HL-60 (cell line): ENCODE measurements around the gene PIK3R5.

Source experiments
- DNase-seq, 2 experiments: peaks; one replicate each; pipeline ENCODE4 v3.0.0-alpha.2; 2010 to 2020; ENCODE audit warnings: low read depth in 1 of 2, low spot score in 1 of 2
- H3K27ac ChIP-seq: fragments of 250-450 bp; sonication (Bioruptor Pico); replicated peaks from 2 replicates; pipeline ENCODE4 v1.5.1; 2020; ENCODE audit warnings: mild to moderate bottlenecking, moderate library complexity
- H3K27me3 ChIP-seq: fragments of 250-450 bp; sonication (Bioruptor Pico); 2 replicates; pipeline ENCODE4 v1.5.1; 2021; ENCODE audit warnings: mild to moderate bottlenecking, moderate library complexity; ENCODE audit not compliant: insufficient read depth, poor library complexity, severe bottlenecking
- H3K4me3 ChIP-seq: replicated peaks from 2 replicates; pipeline ENCODE4 v1.5.1; 2011; ENCODE audit warnings: mild to moderate bottlenecking, control low read depth, low read length; ENCODE audit not compliant: insufficient read depth
- GABPA ChIP-seq: IDR thresholded peaks from 2 replicates; pipeline ENCODE4 v1.6.1; 2012; ENCODE audit warnings: low read depth
- POLR2AphosphoS5 ChIP-seq: IDR thresholded peaks from 2 replicates; pipeline ENCODE4 v1.6.1; 2012; ENCODE audit warnings: low read depth
- REST ChIP-seq: IDR thresholded peaks from 2 replicates; pipeline ENCODE4 v1.6.1; 2012; ENCODE audit warnings: low read depth; ENCODE audit not compliant: insufficient replicate concordance
- SPI1 ChIP-seq: IDR thresholded peaks from 2 replicates; pipeline ENCODE4 v1.6.1; 2012; ENCODE audit warnings: low read depth, mild to moderate bottlenecking, borderline replicate concordance
- TF ChIP-seq, protein P1 (sequence below): IDR thresholded peaks from one replicate; pipeline ENCODE4 v1.5.1; 2011; ENCODE audit warnings: low read length, control low read depth, inconsistent platforms; ENCODE audit not compliant: insufficient read depth

Gene PIK3R5

DNA sequence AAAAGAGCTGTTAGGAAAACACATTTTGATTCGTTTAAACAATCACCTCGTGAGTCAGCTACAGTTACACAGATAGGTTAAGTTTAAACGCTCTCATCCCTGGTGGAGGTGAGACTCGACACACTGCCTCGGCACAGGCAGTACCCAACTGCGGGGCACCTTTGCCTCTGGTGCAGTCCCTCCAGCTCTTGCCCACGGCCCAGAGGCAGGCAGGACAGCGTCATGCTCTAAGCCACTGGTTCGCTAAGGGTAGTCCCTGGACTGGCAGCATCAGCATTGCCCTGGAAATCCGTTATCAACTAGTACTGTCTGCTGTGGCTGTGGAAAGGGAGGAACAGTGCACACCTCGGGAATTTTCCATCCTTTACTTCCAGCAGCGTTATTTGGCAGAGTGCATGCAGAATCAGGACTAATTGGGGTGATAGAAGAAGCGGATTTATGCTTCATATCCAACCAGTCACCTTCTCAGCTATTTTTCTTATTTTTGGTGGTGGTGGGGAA lies 94.4 kb downstream of the PIK3R5 start:
- DNase-seq, result no peak
- H3K27me3 ChIP-seq, result no peaks in the 10 kb centered on the region
- TF ChIP-seq POLR2AphosphoS5 (no peak), GABPA (no peak), REST (no peak), SPI1 (no peak)
- TF ChIP-seq, protein P1, sequence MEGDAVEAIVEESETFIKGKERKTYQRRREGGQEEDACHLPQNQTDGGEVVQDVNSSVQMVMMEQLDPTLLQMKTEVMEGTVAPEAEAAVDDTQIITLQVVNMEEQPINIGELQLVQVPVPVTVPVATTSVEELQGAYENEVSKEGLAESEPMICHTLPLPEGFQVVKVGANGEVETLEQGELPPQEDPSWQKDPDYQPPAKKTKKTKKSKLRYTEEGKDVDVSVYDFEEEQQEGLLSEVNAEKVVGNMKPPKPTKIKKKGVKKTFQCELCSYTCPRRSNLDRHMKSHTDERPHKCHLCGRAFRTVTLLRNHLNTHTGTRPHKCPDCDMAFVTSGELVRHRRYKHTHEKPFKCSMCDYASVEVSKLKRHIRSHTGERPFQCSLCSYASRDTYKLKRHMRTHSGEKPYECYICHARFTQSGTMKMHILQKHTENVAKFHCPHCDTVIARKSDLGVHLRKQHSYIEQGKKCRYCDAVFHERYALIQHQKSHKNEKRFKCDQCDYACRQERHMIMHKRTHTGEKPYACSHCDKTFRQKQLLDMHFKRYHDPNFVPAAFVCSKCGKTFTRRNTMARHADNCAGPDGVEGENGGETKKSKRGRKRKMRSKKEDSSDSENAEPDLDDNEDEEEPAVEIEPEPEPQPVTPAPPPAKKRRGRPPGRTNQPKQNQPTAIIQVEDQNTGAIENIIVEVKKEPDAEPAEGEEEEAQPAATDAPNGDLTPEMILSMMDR, result no peak
- no peak overlapping the region for H3K27ac ChIP-seq
- H3K4me3 ChIP-seq, result no peak overlapping the region

- Histone ChIP-seq H3K27me3 (no peaks in the 10 kb centered on the region), H3K4me3 (no peak overlapping the region), H3K27ac (no peak overlapping the region)
- DNase-seq, result no peak
- TF ChIP-seq POLR2AphosphoS5 (no peak), SPI1 (no peak), REST (no peak), GABPA (no peak)
- TF ChIP-seq, protein P1, result no peak
These were observed 95.0 kb downstream of the PIK3R5 start for GRCh38 chr17:8870406-8871040.

GRCh38 chr17:8869114-8869815 lies 96.2 kb downstream of the PIK3R5 start:
- DNase-seq, result no peak
- no peak overlapping the region for H3K4me3 ChIP-seq
- TF ChIP-seq, protein P1, result no peak
- no peak for TF ChIP-seq REST
- no peak for TF ChIP-seq SPI1
- TF ChIP-seq GABPA, result no peak
- no peak for TF ChIP-seq POLR2AphosphoS5
- H3K27me3 ChIP-seq, result no peaks in the 10 kb centered on the region
- no peak overlapping the region for H3K27ac ChIP-seq
